GM12872 (cell line): ENCODE data around the gene SELENOT.

Source experiments
- CTCF ChIP-seq: IDR thresholded peaks from 3 replicates; pipeline ENCODE4 v1.5.1; 2011; ENCODE audit warnings: low read depth, mild to moderate bottlenecking, low read length, moderate library complexity; ENCODE audit not compliant: insufficient read depth

SELENOT gene

GRCh38 chr3:150599611-150600297 lies 3.4 kb upstream of the SELENOT start:
- no peak for TF ChIP-seq CTCF

GRCh38 chr3:150602426-150603152 lies 532 bp upstream of the SELENOT start:
- TF ChIP-seq CTCF, result no peak

GRCh38 chr3:150603980-150604319 lies 829 bp downstream of the SELENOT start:
- TF ChIP-seq CTCF, result no peak

- no peak for TF ChIP-seq CTCF
These were observed 3.0 kb downstream of the SELENOT start for GRCh38 chr3:150605998-150606641.

- no peak for TF ChIP-seq CTCF
These were observed 4.3 kb downstream of the SELENOT start for GRCh38 chr3:150607267-150608065.

GRCh38 chr3:150609988-150610387 lies 6.9 kb downstream of the SELENOT start:
- no peak for TF ChIP-seq CTCF

- no peak for TF ChIP-seq CTCF
These were observed 7.7 kb downstream of the SELENOT start for GRCh38 chr3:150610785-150611184.
